Activated naive CD8-positive, alpha-beta T cell treated with anti-CD3 and anti-CD28 coated beads, Interleukin-2, amount 50 U/mL, for 16 hours (primary cell): Measurements from ENCODE around the gene PDZRN3.

Experiments used
- DNase-seq: peaks from one replicate; pipeline ENCODE4 v3.0.0-alpha.2; 2020; ENCODE audit warnings: low read depth, low spot score

PDZRN3 gene

GRCh38 chr3:73556520-73557372 is 68.0 kb downstream of the PDZRN3 start:
- no peak for DNase-seq

- no peak for DNase-seq
Observed at GRCh38 chr3:73555076-73555475, 69.7 kb downstream of the PDZRN3 start.

DNA sequence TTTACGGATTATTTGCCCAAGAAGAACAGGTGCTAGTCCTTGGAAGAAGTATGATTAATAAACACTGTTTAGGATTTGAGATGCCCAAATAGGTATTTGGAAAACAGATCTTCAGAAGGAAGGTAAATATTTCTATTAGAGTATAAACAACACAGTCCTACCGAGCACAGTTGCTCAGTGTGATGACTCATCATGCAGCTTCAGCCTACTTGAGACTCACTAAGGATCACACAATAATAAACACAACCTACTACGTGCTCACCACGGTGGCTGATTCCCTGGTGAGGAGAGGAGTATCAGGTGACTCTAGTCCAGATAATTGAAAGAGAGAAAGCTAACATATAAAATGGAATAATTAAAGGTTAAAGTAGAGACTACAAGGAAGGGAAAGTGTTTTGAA is 72.0 kb downstream of the PDZRN3 start:
- no peak for DNase-seq

DNA sequence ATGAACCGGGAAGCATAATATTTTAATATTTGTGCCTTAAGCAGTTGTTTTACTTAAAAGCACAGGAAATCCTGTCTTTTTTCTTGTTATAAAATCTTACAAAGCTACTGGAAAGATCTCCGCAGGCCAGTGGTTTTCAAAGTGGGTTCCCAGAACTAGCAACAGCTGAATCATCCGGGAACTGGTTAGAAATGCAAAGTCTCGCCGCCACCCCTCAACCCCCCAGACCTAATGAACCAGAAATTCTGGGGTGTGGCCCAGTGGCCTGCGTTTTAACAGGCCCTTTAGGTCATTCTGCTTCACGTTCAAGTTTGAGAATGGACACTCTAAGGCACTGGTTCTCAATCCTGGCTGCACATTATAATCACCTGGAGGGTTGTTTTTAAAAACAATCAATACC is 74.7 kb downstream of the PDZRN3 start:
- DNase-seq: no peak

DNA sequence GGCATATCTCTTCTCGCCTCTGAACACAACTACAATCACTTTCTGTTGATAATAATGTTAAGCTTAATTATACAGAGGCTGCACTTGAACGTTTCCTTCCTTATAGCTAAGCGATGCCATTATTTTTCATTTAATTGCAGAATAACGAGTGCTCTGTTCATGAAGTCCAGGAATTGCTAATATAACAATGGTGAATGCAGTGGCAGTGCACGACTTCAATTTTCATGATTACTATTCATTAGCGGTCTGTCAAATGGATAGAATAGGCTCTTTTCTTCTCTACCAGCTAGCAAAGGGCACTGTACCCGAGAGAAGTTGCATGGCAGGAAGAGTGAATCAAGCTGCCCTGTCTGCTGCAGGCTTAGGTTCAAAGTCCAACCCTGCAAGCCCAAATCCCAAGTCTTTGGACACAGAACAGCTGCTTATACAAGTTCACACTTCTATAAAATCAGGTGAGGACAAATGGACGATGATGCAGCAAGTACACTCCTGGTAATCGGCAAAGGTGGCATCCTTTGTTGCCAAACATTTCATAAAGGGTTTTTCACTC is 75.6 kb downstream of the PDZRN3 start:
- no peak for DNase-seq

GRCh38 chr3:73548436-73548835 is 76.3 kb downstream of the PDZRN3 start:
- DNase-seq: no peak

DNA sequence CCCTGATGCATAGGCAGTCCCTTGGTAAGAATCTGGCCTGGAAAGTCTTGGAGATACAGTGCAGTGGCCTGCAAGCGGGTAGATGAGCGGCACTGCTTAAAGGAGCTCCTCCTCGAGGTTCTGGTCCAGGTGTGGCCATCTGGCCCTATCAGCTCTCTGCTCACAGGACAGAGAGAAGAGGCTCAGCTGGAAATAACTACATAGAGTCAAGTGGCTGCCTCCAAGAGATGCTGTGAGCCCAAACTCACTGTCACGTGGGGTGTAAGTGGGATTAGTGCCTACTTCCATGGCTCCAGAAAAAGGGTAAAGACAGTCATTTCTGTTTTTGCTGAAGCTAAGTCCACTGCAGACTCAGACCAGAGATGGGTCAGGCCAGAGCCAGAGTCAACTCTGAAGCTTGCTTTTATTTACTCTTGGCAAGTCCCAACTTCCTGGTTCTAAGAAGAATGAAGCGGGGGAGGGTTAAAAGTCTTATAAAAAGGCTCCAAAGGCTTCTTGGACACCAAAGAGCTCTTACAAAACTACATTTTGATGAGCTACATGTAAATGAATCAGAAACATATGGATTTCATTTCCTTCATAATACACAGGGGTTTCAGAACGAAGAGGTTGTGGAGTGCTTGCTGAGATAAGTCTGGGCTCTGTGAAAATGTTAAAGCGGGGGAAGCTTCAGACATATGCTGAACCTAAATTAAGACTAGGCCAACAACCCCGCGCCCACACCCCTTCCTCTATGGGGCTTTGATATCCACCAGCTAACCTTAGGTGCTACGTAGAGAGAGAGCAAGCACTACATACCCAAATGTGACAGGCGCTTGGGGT is 77.1 kb downstream of the PDZRN3 start:
- DNase-seq: no peak

- DNase-seq: no peak
Observed at GRCh38 chr3:73546961-73547360, 77.8 kb downstream of the PDZRN3 start.

DNA sequence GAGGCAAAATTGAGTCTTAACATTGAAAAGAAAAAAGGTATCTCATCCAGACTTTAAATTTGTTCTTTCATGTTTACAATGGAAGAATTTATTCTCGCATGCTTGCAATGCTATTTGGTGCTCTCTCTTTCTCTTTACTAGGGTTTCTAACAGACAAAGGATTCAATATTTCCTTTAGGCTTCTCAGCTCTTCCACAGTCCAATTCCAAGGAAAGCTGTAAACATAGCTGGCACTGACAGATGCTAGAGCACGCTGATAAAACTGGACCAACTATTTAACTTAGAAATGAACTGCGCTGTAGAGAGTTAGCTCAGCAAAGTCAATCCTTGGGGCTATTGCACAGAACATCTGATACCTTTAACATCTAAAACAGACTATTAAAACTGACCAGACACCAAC is 81.3 kb downstream of the PDZRN3 start:
- DNase-seq: no peak

GRCh38 chr3:73542136-73542535 is 82.6 kb downstream of the PDZRN3 start:
- DNase-seq: no peak

- DNase-seq: no peak
Observed at GRCh38 chr3:73540969-73541740, 83.6 kb downstream of the PDZRN3 start.

DNA sequence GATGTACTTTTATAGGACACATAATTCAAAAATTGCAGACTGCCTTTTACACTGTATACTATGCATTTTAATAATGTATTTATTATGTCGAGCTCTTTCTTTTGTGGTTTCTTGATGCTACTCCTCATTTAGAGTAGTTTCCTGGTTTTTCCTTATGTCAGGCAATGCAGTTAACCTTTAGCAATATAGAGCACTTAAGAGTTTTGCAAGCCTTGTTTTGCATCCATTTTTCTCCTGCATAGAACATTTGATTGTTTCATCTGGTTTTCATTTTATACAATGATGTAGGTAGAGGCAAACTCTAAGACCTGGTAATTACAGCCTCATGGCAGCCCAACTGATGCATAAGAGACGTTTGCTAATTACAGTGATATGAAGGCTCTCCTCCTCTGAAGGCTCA is 86.3 kb downstream of the PDZRN3 start:
- DNase-seq: no peak

DNA sequence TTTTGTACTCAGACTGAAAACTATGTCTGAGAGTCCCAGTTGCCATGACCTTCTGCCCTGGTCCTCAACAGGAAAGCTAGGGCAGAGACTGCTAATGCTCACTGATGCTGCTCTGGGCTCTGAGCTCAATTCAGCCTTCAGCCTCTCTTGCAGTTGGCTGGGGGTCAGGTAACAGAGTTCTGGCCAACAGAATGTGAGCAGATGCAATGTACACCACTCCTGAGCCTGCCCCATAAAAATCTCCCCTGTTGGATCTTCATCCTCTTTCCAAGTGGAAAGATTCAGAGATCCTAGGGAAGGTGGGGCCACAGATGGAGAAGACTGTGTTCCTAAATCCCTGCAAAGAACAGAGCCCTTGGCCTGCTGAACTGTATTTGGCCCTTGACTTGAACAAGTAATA is 87.8 kb downstream of the PDZRN3 start:
- no peak for DNase-seq

DNA sequence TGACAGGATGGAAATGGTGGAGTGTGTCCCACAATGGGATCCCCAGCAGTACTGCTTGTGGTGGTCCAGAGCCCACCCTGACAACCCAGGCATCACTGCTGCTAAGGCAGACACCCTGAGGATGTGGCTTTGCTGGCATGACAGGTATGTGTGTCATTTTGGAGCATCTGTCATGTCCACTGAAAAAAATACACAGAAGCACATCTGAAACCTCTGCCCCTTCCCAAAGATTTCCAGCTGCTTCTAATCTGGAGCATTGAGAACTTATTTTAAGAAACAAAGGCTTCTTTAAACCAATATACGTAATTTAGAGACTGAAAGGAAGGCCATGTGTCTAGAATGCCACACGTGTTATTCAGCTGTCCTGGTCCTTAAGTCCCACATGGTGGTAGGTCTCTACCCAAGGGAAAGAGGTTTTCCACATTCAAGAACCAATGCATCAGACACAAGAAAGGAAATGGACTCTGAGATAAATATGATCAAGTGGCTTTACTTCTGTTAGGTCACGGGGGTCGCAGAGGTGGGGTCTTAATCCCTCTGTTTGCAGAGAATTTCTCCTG is 88.3 kb downstream of the PDZRN3 start:
- DNase-seq: no peak

GRCh38 chr3:73535931-73536330 is 88.8 kb downstream of the PDZRN3 start:
- no peak for DNase-seq

GRCh38 chr3:73535137-73535536 is 89.6 kb downstream of the PDZRN3 start:
- no peak for DNase-seq

DNA sequence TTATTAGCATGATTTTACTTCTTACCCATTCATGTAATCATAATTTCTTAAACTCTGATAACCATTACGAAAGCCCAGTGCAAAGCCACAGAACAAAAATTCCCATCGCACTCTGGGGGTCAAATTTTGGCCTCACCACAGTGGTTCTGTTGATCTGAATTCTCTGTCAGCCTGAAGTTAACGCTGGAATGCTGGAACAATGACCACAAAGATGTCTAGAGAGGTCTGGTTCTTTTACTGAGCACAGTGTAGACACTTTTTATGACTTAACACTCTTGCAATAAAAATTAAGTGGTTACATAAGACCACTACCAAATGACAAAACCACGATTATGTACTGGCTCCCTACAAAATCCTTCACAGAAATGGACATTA is 94.7 kb downstream of the PDZRN3 start:
- DNase-seq: no peak

GRCh38 chr3:73529308-73530021 is 95.3 kb downstream of the PDZRN3 start:
- DNase-seq: no peak

DNA sequence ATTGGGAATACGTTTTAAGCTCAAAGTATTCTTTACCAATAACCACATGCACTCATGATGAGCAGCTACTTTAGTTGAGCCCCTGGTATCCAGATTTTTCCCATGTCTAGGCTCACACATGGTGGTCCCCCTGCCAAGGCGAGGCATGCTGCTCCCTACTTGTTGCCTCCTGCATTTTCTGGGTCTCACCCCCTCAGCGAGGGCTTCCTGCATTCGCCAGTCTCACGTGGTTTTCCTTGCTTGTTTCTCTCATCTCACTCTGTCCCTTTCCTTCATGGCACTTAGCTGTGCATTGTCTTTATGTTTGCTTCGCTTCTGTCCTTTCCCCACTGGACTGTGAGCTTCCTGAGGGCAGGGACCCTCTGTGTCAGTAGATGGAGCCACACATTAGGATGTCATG is 99.2 kb downstream of the PDZRN3 start:
- no peak for DNase-seq

DNA sequence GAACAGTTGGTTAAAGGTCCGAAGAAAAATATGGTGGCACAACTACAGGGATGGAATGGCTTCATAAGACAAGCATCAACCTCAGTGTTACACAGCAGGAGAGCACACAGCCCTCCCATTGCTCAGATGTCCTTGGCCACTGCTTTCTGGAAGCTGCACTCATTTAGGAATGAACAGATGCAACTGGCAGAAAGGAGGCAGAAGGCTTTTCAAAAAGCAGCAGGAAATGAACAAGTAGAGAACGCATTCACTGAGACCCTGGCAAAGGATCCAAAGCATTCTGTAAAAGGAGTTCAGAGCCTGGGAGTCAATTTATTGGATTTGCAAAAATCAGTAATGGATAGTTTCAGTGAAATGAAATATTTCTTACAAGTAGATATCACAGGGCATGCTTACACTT is 101.1 kb downstream of the PDZRN3 start:
- no peak for DNase-seq
